ENCODE data around the gene ALX3.

ALX3 gene

DNA sequence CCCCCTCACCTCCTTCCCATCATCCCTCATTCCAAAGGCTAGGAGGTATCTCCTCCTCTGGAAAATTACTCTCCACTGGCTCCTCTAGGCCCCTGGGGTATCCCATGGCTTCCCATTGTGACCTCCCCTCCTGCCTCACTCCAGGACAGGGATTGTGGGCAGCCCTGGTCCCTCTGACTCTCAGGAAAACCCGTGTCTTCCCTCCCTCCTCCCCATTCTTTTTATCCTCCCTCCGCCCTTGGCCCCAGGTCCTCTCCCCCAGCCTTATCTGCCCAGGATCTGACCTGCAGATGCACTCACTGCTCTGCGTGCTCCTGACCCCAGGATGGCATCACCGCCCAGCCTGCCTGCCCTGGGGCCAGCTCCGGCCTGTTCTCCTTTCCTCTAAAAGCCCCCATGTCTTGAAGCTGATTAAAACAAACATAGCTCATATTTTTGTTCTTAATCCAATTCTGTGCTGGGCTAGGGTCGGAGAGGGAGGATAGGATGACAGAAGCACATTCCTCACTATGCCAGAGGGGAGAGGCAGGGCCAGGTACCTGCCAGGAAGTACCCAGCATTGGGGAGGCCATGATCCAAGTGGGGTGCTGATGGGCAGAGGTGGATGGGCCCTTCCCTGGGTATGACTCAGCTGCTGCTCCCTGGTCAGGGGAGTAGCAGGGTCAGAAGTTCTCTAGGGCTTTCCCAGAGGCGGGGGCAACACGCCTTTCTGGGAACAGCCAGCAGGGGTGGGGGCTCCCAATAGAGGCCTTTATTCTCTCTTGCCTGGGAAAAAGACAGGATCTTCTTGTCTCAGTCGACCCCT lies 28.0 kb upstream of the ALX3 start:
- DNase-seq (ENCODE audit: low read depth) = no peak
- TF ChIP-seq, protein P1, sequence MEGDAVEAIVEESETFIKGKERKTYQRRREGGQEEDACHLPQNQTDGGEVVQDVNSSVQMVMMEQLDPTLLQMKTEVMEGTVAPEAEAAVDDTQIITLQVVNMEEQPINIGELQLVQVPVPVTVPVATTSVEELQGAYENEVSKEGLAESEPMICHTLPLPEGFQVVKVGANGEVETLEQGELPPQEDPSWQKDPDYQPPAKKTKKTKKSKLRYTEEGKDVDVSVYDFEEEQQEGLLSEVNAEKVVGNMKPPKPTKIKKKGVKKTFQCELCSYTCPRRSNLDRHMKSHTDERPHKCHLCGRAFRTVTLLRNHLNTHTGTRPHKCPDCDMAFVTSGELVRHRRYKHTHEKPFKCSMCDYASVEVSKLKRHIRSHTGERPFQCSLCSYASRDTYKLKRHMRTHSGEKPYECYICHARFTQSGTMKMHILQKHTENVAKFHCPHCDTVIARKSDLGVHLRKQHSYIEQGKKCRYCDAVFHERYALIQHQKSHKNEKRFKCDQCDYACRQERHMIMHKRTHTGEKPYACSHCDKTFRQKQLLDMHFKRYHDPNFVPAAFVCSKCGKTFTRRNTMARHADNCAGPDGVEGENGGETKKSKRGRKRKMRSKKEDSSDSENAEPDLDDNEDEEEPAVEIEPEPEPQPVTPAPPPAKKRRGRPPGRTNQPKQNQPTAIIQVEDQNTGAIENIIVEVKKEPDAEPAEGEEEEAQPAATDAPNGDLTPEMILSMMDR (conservative IDR thresholded peaks at IDR 0.05; ENCODE audit: low read depth, low read length) = no peak

DNA sequence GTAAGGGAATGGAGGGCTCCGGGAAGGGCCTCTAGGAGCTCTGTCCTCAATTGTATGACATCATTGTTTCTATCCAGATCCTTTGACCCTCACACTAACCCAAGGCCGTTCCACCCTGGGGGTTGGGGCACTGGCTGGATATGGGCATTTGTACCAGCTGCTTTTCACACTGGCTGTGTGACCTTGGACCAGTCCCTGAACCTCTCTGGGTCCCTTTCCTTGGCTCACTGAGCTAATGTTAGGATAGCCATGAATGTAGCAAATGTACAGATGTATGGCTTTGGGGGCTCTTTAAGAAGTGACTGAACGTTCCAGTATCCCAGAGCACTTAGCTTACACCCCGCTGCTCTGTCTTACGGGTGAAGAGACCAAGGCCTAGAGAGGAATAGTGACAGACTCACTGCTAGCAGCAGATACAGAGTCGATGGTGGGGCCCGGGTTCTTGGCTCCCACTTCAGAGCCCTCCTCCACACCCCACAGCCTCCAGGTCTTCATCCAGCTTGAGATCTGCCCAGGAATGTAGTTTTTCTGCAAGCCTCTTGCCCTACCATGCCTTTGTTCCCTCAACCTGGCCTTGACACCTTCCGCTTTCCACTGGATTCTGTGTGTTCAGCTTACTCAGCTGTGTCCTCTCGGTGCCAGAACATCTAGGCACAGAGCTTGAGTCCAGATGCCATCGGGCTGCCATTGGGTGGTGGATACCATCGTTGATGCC lies 27.2 kb upstream of the ALX3 start:
- TF ChIP-seq, protein P1 (conservative IDR thresholded peaks at IDR 0.05; ENCODE audit: low read depth, low read length) = no peak
- no peak for DNase-seq (ENCODE audit: low read depth)

More for the DNA sequence above, 28.0 kb upstream of the ALX3 start:
- no peak overlapping the region for H3K4me3 ChIP-seq (ENCODE audit: low read depth, low read length)

DNA sequence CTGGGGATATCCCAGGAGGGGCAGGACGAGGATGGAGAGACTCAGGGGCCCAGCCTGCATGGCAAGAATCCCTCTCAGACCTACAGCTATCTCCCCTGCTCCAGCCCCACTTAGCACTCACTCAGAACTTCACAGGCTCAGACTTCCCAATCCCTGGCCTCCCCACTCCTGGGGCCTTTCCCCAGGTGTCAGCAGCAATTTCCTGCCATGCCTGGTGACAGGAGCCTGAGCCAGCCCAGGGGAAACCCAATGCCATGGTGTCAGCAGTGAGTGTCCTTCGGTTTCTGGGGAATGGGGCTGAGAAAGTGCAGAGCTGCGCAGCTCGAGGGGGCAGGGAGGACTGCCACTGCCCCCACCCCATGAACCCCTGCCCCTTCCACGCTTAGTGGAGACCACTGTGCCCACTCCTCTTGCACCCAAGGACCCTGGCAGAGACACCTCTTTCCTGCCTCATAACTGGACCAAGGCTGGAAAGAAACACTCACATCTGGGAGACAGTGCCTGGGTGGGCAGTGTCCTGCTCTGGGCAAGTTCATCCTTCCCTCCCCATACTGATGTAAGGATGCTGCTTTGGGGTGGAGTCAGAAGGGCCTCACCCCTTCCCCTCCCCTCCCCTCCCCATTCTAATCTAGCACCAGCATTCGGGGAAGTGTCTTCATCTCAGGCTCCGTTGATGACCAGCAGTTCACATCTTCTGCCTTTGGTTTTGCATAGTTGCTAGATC lies 24.6 kb upstream of the ALX3 start:
- no peak for DNase-seq (ENCODE audit: low read depth)
- H3K4me3 ChIP-seq (ENCODE audit: low read depth, low read length) = no peak overlapping the region
- TF ChIP-seq, protein P1 (conservative IDR thresholded peaks at IDR 0.05; ENCODE audit: low read depth, low read length) = no peak

More for the DNA sequence above, 27.2 kb upstream of the ALX3 start:
- no peak overlapping the region for H3K4me3 ChIP-seq (ENCODE audit: low read depth, low read length)

DNA sequence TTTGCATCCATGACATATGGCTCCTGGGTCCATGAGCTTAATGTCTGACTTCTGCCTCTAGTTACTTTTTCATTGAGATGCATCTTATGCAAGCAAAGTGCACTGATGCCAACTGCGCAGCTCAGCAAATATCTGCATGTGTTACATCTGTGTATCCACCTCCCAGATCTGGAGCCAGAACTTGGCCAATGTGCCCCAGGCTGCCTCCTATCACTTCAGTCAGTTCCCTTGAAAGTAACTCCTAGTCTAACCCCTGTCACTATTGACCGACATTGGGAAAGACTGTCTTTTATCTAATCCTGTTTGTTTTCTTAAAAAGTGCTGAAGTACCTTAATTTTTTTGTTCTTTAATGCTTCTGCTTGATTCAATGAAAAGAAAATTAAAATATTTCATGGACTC lies 22.5 kb upstream of the ALX3 start:
- TF ChIP-seq, protein P1 (conservative IDR thresholded peaks at IDR 0.05; ENCODE audit: low read depth, low read length) = no peak

DNA sequence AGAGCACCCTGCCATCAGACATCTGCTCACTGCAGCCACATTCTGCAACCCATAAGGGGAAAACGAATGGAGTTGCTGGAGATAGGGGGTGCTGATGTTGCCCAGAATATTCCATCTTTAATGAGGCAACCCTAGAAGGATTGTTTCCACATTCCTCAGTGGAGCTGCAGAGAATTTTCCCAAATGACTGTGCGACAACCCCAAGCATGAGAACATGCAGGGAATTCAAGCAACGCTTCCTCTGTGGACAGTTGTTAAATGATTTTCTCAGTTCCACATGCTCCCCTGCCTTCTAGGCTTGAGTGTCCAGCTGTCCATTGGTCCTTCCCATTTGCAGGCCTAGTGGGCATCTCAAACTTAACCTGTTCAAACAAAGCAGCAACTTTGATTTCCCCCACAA lies 21.3 kb upstream of the ALX3 start:
- no peak overlapping the region for H3K4me3 ChIP-seq (ENCODE audit: low read depth, low read length)
- DNase-seq (ENCODE audit: low read depth) = no peak
- TF ChIP-seq, protein P1 (conservative IDR thresholded peaks at IDR 0.05; ENCODE audit: low read depth, low read length) = no peak

More for the DNA sequence above, 22.5 kb upstream of the ALX3 start:
- no peak overlapping the region for H3K4me3 ChIP-seq (ENCODE audit: low read depth, low read length)
- DNase-seq (ENCODE audit: low read depth) = no peak

DNA sequence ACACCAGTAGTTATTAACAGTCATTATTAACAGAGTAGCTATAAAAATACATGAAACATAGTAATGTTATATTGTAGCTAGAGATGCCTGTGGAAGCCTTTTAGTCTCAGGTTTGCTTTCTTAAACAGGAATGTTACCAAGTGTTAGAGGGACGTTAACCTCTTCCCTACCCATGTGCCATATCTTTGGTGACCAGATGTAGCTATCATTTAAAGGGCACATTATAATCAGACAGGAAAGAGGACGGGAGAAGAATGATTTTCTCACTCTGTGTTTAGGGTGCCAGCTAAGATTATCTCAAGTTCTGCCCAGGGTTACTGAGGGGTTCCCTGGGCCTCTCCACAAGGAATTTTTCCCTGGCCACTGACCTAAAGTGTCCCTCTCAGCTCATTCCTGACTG lies 20.9 kb upstream of the ALX3 start:
- H3K4me3 ChIP-seq (ENCODE audit: low read depth, low read length) = no peak overlapping the region
- no peak for DNase-seq (ENCODE audit: low read depth)
- TF ChIP-seq, protein P1 (conservative IDR thresholded peaks at IDR 0.05; ENCODE audit: low read depth, low read length) = no peak
